ENCODE measurements around the gene SCNN1B. TPM values are rescaled to one million over a fixed set of nuclear protein-coding genes. Genes with fewer than 3 reads are reported as not detected.

SCNN1B gene
- total RNA-seq, 3 donors from 2014 or later: 3.0 to 18.0 (median 18.0) TPM

- Histone ChIP-seq H3K9me3 (no peaks in the 10 kb centered on the region), H3K36me3 (no peaks in the 10 kb centered on the region), H3K27ac (no peak overlapping the region), H3K4me1 (no peaks in the 10 kb centered on the region), H3K4me3 (no peak overlapping the region), H3K27me3 (no peaks in the 10 kb centered on the region)
- TF ChIP-seq POLR2A (IDR thresholded peaks at IDR 0.05) (no peak), POLR2AphosphoS5 (IDR thresholded peaks at IDR 0.05) (no peak)
- DNase-seq (ENCODE audit: low spot score in 2 of 2): no peak
- intact Hi-C loops (cut with DNase I; ENCODE audit: low total_unique reads): no loop called here
These were observed 32.4 kb downstream of the SCNN1B start for GRCh38 chr16:23334457-23334853.

- Histone ChIP-seq H3K36me3 (no peaks in the 10 kb centered on the region), H3K9me3 (no peaks in the 10 kb centered on the region), H3K4me1 (no peaks in the 10 kb centered on the region), H3K4me3 (no peak overlapping the region), H3K27ac (no peak overlapping the region), H3K27me3 (no peaks in the 10 kb centered on the region)
- no peak for DNase-seq (ENCODE audit: low spot score in 2 of 2)
- intact Hi-C loops (cut with DNase I; ENCODE audit: low total_unique reads): no loop called here
- TF ChIP-seq CTCF (IDR thresholded peaks at IDR 0.05) (no peak), POLR2A (IDR thresholded peaks at IDR 0.05) (no peak), POLR2AphosphoS5 (IDR thresholded peaks at IDR 0.05) (no peak)
These were observed 32.8 kb downstream of the SCNN1B start for GRCh38 chr16:23334950-23335349.

- Histone ChIP-seq H3K4me3 (no peak overlapping the region), H3K9me3 (no peaks in the 10 kb centered on the region), H3K36me3 (no peaks in the 10 kb centered on the region), H3K4me1 (no peaks in the 10 kb centered on the region), H3K27me3 (no peaks in the 10 kb centered on the region), H3K27ac (no peak overlapping the region)
- intact Hi-C loops (cut with DNase I; ENCODE audit: low total_unique reads): no loop called here
- no peak for DNase-seq (ENCODE audit: low spot score in 2 of 2)
- TF ChIP-seq CTCF (IDR thresholded peaks at IDR 0.05) (no peak), POLR2A (IDR thresholded peaks at IDR 0.05) (no peak), POLR2AphosphoS5 (IDR thresholded peaks at IDR 0.05) (no peak)
These were observed 35.9 kb downstream of the SCNN1B start for GRCh38 chr16:23337836-23338550.

- TF ChIP-seq POLR2A (IDR thresholded peaks at IDR 0.05): no peak
- no peak for TF ChIP-seq POLR2AphosphoS5 (IDR thresholded peaks at IDR 0.05)
- no peak for TF ChIP-seq CTCF (IDR thresholded peaks at IDR 0.05)
These were observed 37.7 kb downstream of the SCNN1B start for GRCh38 chr16:23339787-23340186.

DNA sequence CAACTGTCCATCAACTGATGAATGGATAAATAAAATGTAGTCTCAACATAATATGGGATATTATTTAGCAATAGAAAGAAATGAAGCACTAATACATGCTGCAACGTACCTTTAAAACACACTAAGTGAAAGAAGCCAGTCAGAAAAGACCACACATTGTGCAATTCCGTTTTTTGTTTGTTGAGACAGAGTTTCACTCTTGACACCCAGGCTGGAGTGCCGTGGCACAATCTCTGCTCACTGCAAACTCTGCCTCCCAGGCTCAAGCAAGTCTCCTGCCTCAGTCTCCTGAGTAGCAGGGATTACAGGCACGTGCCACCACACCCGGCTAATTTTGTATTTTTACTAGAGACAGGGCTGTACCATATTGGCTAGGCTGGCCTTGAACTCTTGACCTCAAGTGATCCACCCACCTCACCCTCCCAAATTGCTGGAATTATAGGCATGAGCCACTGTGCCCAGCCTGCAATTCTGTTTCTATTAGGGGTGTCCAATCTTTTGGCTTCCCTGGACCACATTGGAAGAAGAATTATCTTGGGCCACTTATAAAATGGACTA, 40.1 kb downstream of the SCNN1B start:
- intact Hi-C loops (cut with DNase I; ENCODE audit: low total_unique reads): no loop called here
- Histone ChIP-seq H3K27ac (no peak overlapping the region), H3K4me1 (no peaks in the 10 kb centered on the region), H3K4me3 (no peak overlapping the region), H3K27me3 (no peaks in the 10 kb centered on the region), H3K36me3 (no peaks in the 10 kb centered on the region), H3K9me3 (no peaks in the 10 kb centered on the region)
- no peak for DNase-seq (ENCODE audit: low spot score in 2 of 2)
- TF ChIP-seq POLR2AphosphoS5 (IDR thresholded peaks at IDR 0.05) (no peak), CTCF (IDR thresholded peaks at IDR 0.05) (no peak), POLR2A (IDR thresholded peaks at IDR 0.05) (no peak)

More at GRCh38 chr16:23339787-23340186, 37.7 kb downstream of the SCNN1B start:
- Histone ChIP-seq H3K4me1 (no peaks in the 10 kb centered on the region), H3K4me3 (no peak overlapping the region), H3K9me3 (no peaks in the 10 kb centered on the region), H3K27ac (no peak overlapping the region), H3K36me3 (no peaks in the 10 kb centered on the region), H3K27me3 (no peaks in the 10 kb centered on the region)
- intact Hi-C loops (cut with DNase I; ENCODE audit: low total_unique reads): no loop called here
- no peak for DNase-seq (ENCODE audit: low spot score in 2 of 2)

Measured in breast epithelium (tissue), 4 donors.